SK-N-MC (cell line): Measurements from ENCODE around the gene GRIA1.

Experiments
- EZH2 ChIP-seq: fragments of 200-600 bp; sonication (generic); IDR thresholded peaks from one replicate; pipeline ENCODE4 v1.6.1; 2017; ENCODE audit warnings: antibody characterized with exemption
- POLR2AphosphoS5 ChIP-seq: IDR thresholded peaks from 2 replicates; pipeline ENCODE4 v1.6.1; 2012; ENCODE audit warnings: mild to moderate bottlenecking, low read depth, low read length, borderline replicate concordance

DNA sequence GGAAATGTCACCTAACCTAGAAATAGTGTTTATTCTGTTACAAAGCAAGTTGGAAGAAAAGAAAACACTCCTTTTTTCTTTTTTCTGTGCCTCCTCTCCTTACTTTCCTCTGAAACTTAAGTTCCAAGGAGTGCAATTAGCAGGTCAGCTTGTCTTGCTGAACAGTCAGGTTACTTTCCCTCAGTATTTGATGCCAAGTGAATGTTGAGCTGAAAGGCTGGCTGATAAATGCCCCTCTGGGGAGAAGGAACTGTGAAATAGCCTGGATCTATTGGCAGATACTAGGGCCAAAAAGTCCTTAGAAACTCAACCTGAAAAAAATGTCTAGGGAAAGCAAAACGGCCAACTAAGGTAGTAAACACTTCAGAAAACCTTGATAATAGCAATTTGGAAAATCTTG, 43.6 kb downstream of the GRIA1 start:
- TF ChIP-seq POLR2AphosphoS5 = no peak
- TF ChIP-seq EZH2 = no peak
